RWPE2 (cell line): Measurements from ENCODE around the gene MGAM2.

Experiments used
- ATAC-seq: fragments of 200-7000 bp; cut with Tn5 transposase; 3 replicates; pipeline ENCODE4 v1.9.1; 2021; ENCODE audit warnings: low read depth
- DNase-seq: peaks from one replicate; pipeline ENCODE4 v3.0.0-alpha.2; 2020; ENCODE audit warnings: low spot score
- H3K27ac ChIP-seq: fragments of 450-650 bp; 2 replicates; pipeline ENCODE4 v1.5.1; 2017; ENCODE audit warnings: mild to moderate bottlenecking; ENCODE audit not compliant: poor library complexity, severe bottlenecking
- H3K27me3 ChIP-seq: fragments of 250-450 bp; sonication (Bioruptor Pico); 2 replicates; pipeline ENCODE4 v1.5.1; 2021; ENCODE audit warnings: mild to moderate bottlenecking, moderate library complexity; ENCODE audit not compliant: insufficient read depth, poor library complexity, severe bottlenecking
- H3K36me3 ChIP-seq: fragments of 250-450 bp; sonication (Bioruptor Pico); 2 replicates; pipeline ENCODE4 v1.5.1; 2020; ENCODE audit warnings: low read depth, mild to moderate bottlenecking, moderate library complexity
- H3K4me1 ChIP-seq: fragments of 250-450 bp; sonication (Bioruptor Pico); 2 replicates; pipeline ENCODE4 v1.5.1; 2021; ENCODE audit warnings: mild to moderate bottlenecking, moderate library complexity; ENCODE audit not compliant: insufficient read depth, poor library complexity, severe bottlenecking
- H3K4me3 ChIP-seq: fragments of 250-450 bp; sonication (Bioruptor Pico); 2 replicates; pipeline ENCODE4 v1.5.1; 2021; ENCODE audit warnings: mild to moderate bottlenecking, moderate library complexity; ENCODE audit not compliant: severe bottlenecking
- H3K9me3 ChIP-seq: fragments of 250-450 bp; sonication (Bioruptor Pico); 2 replicates; pipeline ENCODE4 v1.5.1; 2021; ENCODE audit warnings: mild to moderate bottlenecking, moderate library complexity; ENCODE audit not compliant: severe bottlenecking
- TF ChIP-seq, protein P1 (sequence below): fragments of 450-650 bp; IDR thresholded peaks from one replicate; pipeline ENCODE4 v1.5.1; 2017; ENCODE audit warnings: mild to moderate bottlenecking, moderate library complexity; ENCODE audit not compliant: poor library complexity, severe bottlenecking

The MGAM2 gene

GRCh38 chr7:142108728-142109505, 2.6 kb upstream of the MGAM2 start:
- ATAC-seq (no peak), DNase-seq (no peak)
- no peaks in the 10 kb centered on the region for H3K27me3 ChIP-seq
- no peak overlapping the region for H3K4me3 ChIP-seq
- no peaks in the 10 kb centered on the region for H3K9me3 ChIP-seq
- no peak overlapping the region for H3K27ac ChIP-seq
- peaks cover 11% of the 10 kb centered on the region for H3K4me1 ChIP-seq
- H3K36me3 ChIP-seq: no peaks in the 10 kb centered on the region
- TF ChIP-seq, protein P1, sequence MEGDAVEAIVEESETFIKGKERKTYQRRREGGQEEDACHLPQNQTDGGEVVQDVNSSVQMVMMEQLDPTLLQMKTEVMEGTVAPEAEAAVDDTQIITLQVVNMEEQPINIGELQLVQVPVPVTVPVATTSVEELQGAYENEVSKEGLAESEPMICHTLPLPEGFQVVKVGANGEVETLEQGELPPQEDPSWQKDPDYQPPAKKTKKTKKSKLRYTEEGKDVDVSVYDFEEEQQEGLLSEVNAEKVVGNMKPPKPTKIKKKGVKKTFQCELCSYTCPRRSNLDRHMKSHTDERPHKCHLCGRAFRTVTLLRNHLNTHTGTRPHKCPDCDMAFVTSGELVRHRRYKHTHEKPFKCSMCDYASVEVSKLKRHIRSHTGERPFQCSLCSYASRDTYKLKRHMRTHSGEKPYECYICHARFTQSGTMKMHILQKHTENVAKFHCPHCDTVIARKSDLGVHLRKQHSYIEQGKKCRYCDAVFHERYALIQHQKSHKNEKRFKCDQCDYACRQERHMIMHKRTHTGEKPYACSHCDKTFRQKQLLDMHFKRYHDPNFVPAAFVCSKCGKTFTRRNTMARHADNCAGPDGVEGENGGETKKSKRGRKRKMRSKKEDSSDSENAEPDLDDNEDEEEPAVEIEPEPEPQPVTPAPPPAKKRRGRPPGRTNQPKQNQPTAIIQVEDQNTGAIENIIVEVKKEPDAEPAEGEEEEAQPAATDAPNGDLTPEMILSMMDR: no peak

DNA sequence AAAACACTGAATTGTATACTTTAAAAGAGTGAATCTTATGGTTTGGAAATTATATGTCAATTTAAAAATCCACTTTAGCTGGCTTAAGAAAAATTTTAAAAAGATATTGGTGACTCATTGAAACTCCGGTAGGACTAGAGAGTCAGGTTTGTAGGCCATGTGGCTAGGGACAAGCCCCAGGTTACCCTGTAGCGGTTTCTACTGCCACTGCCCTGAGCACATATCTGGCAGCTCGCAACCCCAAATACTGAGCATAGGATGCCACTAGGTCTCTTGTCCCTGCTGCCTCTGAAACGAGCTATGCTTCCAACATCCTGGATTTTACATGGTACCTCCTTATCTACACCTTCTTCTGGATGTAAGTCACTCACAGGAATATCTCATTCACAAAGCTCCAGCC, 1.4 kb upstream of the MGAM2 start:
- no peak for ATAC-seq

GRCh38 chr7:142110638-142111037, 880 bp upstream of the MGAM2 start:
- TF ChIP-seq, protein P1: no peak
- Histone ChIP-seq H3K4me1 (no peaks in the 10 kb centered on the region), H3K4me3 (no peak overlapping the region), H3K27ac (no peak overlapping the region), H3K36me3 (no peaks in the 10 kb centered on the region), H3K9me3 (no peaks in the 10 kb centered on the region), H3K27me3 (no peaks in the 10 kb centered on the region)
- DNase-seq (no peak), ATAC-seq (no peak)

More for the DNA sequence above, 1.4 kb upstream of the MGAM2 start:
- no peak overlapping the region for H3K4me3 ChIP-seq
- no peaks in the 10 kb centered on the region for H3K9me3 ChIP-seq
- H3K36me3 ChIP-seq: no peaks in the 10 kb centered on the region
- peaks cover under 1% of the 10 kb centered on the region for H3K4me1 ChIP-seq
- TF ChIP-seq, protein P1: no peak
- no peak overlapping the region for H3K27ac ChIP-seq
- no peaks in the 10 kb centered on the region for H3K27me3 ChIP-seq
- no peak for DNase-seq

- ATAC-seq (no peak), DNase-seq (no peak)
- H3K9me3 ChIP-seq: no peaks in the 10 kb centered on the region
- no peak overlapping the region for H3K4me3 ChIP-seq
- H3K36me3 ChIP-seq: no peaks in the 10 kb centered on the region
- TF ChIP-seq, protein P1: no peak
- H3K27ac ChIP-seq: no peak overlapping the region
- H3K27me3 ChIP-seq: no peaks in the 10 kb centered on the region
- H3K4me1 ChIP-seq: no peaks in the 10 kb centered on the region
These were observed 568 bp downstream of the MGAM2 start for GRCh38 chr7:142112086-142112485.

DNA sequence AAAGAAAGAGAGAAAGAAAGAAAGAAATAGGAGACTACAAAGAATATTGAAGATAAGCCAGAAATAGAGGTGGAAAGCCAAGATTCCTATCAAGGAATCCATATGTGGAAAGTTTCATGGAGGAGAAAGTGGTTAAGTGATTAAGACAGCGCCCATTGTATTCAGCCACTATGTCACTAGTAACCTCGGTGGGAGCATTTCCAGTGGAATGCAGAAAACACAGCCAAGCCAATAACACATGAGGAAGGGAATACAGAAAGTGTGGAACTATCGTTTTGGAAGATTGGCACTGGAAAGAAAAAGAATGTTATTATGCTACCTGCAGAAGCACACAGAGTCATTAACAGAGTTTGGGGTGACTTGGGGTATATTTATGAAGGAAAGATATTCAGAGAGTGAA, 2.7 kb downstream of the MGAM2 start:
- H3K27ac ChIP-seq: no peak overlapping the region
- TF ChIP-seq, protein P1: no peak
- no peaks in the 10 kb centered on the region for H3K27me3 ChIP-seq
- no peak for DNase-seq
- ATAC-seq: no peak
- H3K4me3 ChIP-seq: no peak overlapping the region
- H3K4me1 ChIP-seq: no peaks in the 10 kb centered on the region
- no peaks in the 10 kb centered on the region for H3K9me3 ChIP-seq
- H3K36me3 ChIP-seq: no peaks in the 10 kb centered on the region
